Activated CD8-positive, alpha-beta memory T cell treated with anti-CD3 and anti-CD28 coated beads for 24 hours (primary cell): ENCODE measurements around the gene PER1.
"Not testable (repeated sequence)": the region's sequence is repeated elsewhere in the genome, so short reads cannot be mapped to it uniquely, and the experiment has no call there.

Experiments
- DNase-seq: peaks from one replicate; pipeline ENCODE4 v3.0.0-alpha.2; 2020

Gene PER1

GRCh38 chr17:8170186-8170585 is 18.0 kb upstream of the PER1 start:
- not testable (repeated sequence) for DNase-seq

GRCh38 chr17:8167526-8167925 is 15.3 kb upstream of the PER1 start:
- DNase-seq = no peak

- no peak for DNase-seq
These were observed 14.5 kb upstream of the PER1 start for GRCh38 chr17:8166731-8167130.

- no peak for DNase-seq
These were observed 12.6 kb upstream of the PER1 start for GRCh38 chr17:8164815-8165131.

- DNase-seq = peak; percentile 88
These were observed 12.0 kb upstream of the PER1 start for GRCh38 chr17:8163978-8164814.

- DNase-seq = peak; percentile 79
These were observed 11.1 kb upstream of the PER1 start for GRCh38 chr17:8162997-8163977.

- DNase-seq = peak; percentile 91
These were observed 10.2 kb upstream of the PER1 start, which contains the start of gene VAMP2 for GRCh38 chr17:8162233-8162996. VAMP2 (minus strand) TSS chr17:8162948; CDS start chr17:8162879, 69 bp downstream.

- no peak for DNase-seq
These were observed 9.4 kb upstream of the PER1 start for GRCh38 chr17:8161289-8162232.

GRCh38 chr17:8160741-8161221 is 8.6 kb upstream of the PER1 start:
- peak; percentile 56 for DNase-seq

- no peak for DNase-seq
These were observed 8.0 kb upstream of the PER1 start for GRCh38 chr17:8160224-8160577.

GRCh38 chr17:8159459-8160223 is 7.4 kb upstream of the PER1 start:
- no peak for DNase-seq

- DNase-seq = no peak
These were observed 6.8 kb upstream of the PER1 start for GRCh38 chr17:8159032-8159400.

- peak; percentile 95 for DNase-seq
These were observed 6.2 kb upstream of the PER1 start for GRCh38 chr17:8158267-8159031.

- DNase-seq = peak; percentile 99
These were observed 4.2 kb upstream of the PER1 start for GRCh38 chr17:8156246-8156992.

- no peak for DNase-seq
These were observed 3.7 kb upstream of the PER1 start for GRCh38 chr17:8155996-8156245.

- DNase-seq = no peak
These were observed 3.2 kb upstream of the PER1 start for GRCh38 chr17:8155231-8155995.

GRCh38 chr17:8154608-8155155 is 2.5 kb upstream of the PER1 start:
- DNase-seq = no peak

- DNase-seq = peak; percentile 90
These were observed 1.9 kb upstream of the PER1 start for GRCh38 chr17:8153957-8154607.
